IMR-90 (cell line): ENCODE data around the gene SLC35G1. TPM values are rescaled to one million over a fixed set of nuclear protein-coding genes. Genes with fewer than 3 reads are reported as not detected.

Experiments
- ATAC-seq: fragments of 200-7000 bp; cut with Tn5 transposase; 2 replicates; pipeline ENCODE4 v1.9.1; 2020; ENCODE audit warnings: low read depth, mild to moderate bottlenecking, moderate library complexity
- BruUV-seq: library from RNA; stranded (reverse); fragments of 400-500 nt; replicated peaks from 2 replicates; lab custom pipeline; 2021; lab: Mats Ljungman, UMichigan
- CTCF ChIA-PET: fragments of 300-600 bp; formaldehyde crosslinking; extraction: SDS; loops from one replicate; lab custom pipeline; 2021; ENCODE audit warnings: antibody characterized with exemption; lab: Yijun Ruan, JAX
- POLR2A ChIA-PET: fragments of 300-600 bp; sonication (Branson Sonifier 250); formaldehyde crosslinking; loops from one replicate; lab custom pipeline; 2022; ENCODE audit warnings: antibody characterized with exemption; ENCODE audit not compliant: unreplicated experiment; lab: Charles Lee
- DNase-seq: peaks from one replicate; pipeline ENCODE4 v3.0.0; 2013
- H2AFZ ChIP-seq: replicated peaks from 2 replicates; pipeline ENCODE3; 2013; ENCODE audit warnings: low read length, mild to moderate bottlenecking; ENCODE audit not compliant: poor library complexity
- H2AK5ac ChIP-seq: 2 replicates; pipeline ENCODE4 v1.6.1; 2013; ENCODE audit warnings: low read depth, low read length, inconsistent platforms
- H2AK9ac ChIP-seq: replicated peaks from 2 replicates; pipeline ENCODE3; 2013; ENCODE audit warnings: mild to moderate bottlenecking, low read depth, low read length, moderate library complexity; ENCODE audit not compliant: poor library complexity
- H2BK120ac ChIP-seq: 2 replicates; pipeline ENCODE4 v1.6.1; 2013; ENCODE audit warnings: low read depth, low read length, inconsistent platforms
- H2BK15ac ChIP-seq: 3 replicates; pipeline ENCODE4 v1.6.1; 2013; ENCODE audit warnings: low read depth, low read length, inconsistent platforms
- H2BK20ac ChIP-seq: 2 replicates; pipeline ENCODE4 v1.6.1; 2013; ENCODE audit warnings: low read depth, mild to moderate bottlenecking, inconsistent platforms, low read length, moderate library complexity
- H2BK5ac ChIP-seq: 2 replicates; pipeline ENCODE4 v1.6.1; 2013; ENCODE audit warnings: mild to moderate bottlenecking, low read depth, low read length, inconsistent platforms; ENCODE audit not compliant: poor library complexity, severe bottlenecking
- H3K14ac ChIP-seq: replicated peaks from 2 replicates; pipeline ENCODE4 v1.6.1; 2013; ENCODE audit warnings: low read depth, low read length, inconsistent platforms
- H3K18ac ChIP-seq: 2 replicates; pipeline ENCODE4 v1.6.1; 2013; ENCODE audit warnings: low read depth, low read length, control low read depth
- H3K23ac ChIP-seq: 2 replicates; pipeline ENCODE4 v1.6.1; 2013; ENCODE audit warnings: low read depth, low read length, inconsistent platforms
- H3K27ac ChIP-seq: 2 replicates; pipeline ENCODE4 v1.5.1; 2013; ENCODE audit warnings: mild to moderate bottlenecking, control low read depth, low read length; ENCODE audit not compliant: insufficient read depth
- H3K27me3 ChIP-seq: 2 replicates; pipeline ENCODE4 v1.6.1; 2013; ENCODE audit warnings: low read length; ENCODE audit not compliant: control insufficient read depth, insufficient read depth
- H3K36me3 ChIP-seq: 2 replicates; pipeline ENCODE4 v1.6.1; 2013; ENCODE audit warnings: low read length, mixed read lengths; ENCODE audit not compliant: control insufficient read depth, insufficient read depth
- H3K4ac ChIP-seq: 2 replicates; pipeline ENCODE4 v1.6.1; 2013; ENCODE audit warnings: low read depth, low read length, inconsistent platforms
- H3K4me1 ChIP-seq: 2 replicates; pipeline ENCODE4 v1.6.1; 2013; ENCODE audit warnings: low read length, mixed read lengths; ENCODE audit not compliant: control insufficient read depth, insufficient read depth
- H3K4me2 ChIP-seq: 2 replicates; pipeline ENCODE4 v1.6.1; 2013; ENCODE audit warnings: low read depth, mild to moderate bottlenecking, control low read depth, low read length, moderate library complexity
- H3K4me3 ChIP-seq: 2 replicates; pipeline ENCODE4 v1.5.1; 2013; ENCODE audit warnings: low read depth, mild to moderate bottlenecking, control low read depth, low read length, moderate library complexity; ENCODE audit not compliant: insufficient read depth
- H3K56ac ChIP-seq: 2 replicates; pipeline ENCODE4 v1.6.1; 2013; ENCODE audit warnings: low read length, inconsistent platforms; ENCODE audit not compliant: insufficient read depth; ENCODE audit errors: extremely low read depth
- H3K79me1 ChIP-seq, 2 experiments: 2 replicates each; pipeline ENCODE4 v1.6.1; 2013; ENCODE audit warnings: low read length in 2 of 2, inconsistent platforms in 1 of 2, low read depth in 1 of 2
- H3K9ac ChIP-seq: 2 replicates; pipeline ENCODE4 v1.6.1; 2013; ENCODE audit warnings: low read depth, low read length, control low read depth
- H3K9me1 ChIP-seq: 2 replicates; pipeline ENCODE4 v1.6.1; 2013; ENCODE audit warnings: low read length, inconsistent platforms; ENCODE audit not compliant: insufficient read depth
- H3K9me3 ChIP-seq: 2 replicates; pipeline ENCODE4 v1.6.1; 2013; ENCODE audit warnings: low read length; ENCODE audit not compliant: control insufficient read depth, insufficient read depth
- H4K20me1 ChIP-seq: 2 replicates; pipeline ENCODE4 v1.6.1; 2013; ENCODE audit warnings: low read length, inconsistent platforms; ENCODE audit not compliant: insufficient read depth
- H4K5ac ChIP-seq: 2 replicates; pipeline ENCODE4 v1.6.1; 2013; ENCODE audit warnings: mild to moderate bottlenecking, low read depth, low read length, control low read depth
- H4K8ac ChIP-seq, 2 experiments: 2 replicates each; pipeline ENCODE4 v1.6.1; 2013; ENCODE audit warnings: low read depth in 2 of 2, low read length in 2 of 2, control low read depth in 1 of 2, inconsistent platforms in 1 of 2
- H4K91ac ChIP-seq: 2 replicates; pipeline ENCODE4 v1.6.1; 2013; ENCODE audit warnings: low read depth, low read length, inconsistent platforms; ENCODE audit not compliant: insufficient read depth
- MXI1 ChIP-seq: IDR thresholded peaks from 2 replicates; pipeline ENCODE4 v1.6.1; 2012; ENCODE audit warnings: low read depth, mild to moderate bottlenecking, low read length, moderate library complexity, borderline replicate concordance
- WGBS, 2 experiments: methylation state at CpG; one replicate each; pipeline versions ENCODE4 v1.1.5 to v1.1.7; 2013; ENCODE audit warnings: missing lambda C conversion rate in 2 of 2; ENCODE audit not compliant: insufficient read length in 1 of 2; ENCODE audit errors: extremely low coverage in 2 of 2; 5-methylcytosine and 5-hydroxymethylcytosine counted together
- dilution Hi-C: fragments of 300-500 bp; cut with HindIII; formaldehyde crosslinking; loops from one replicate; pipeline ENCODE4 v1.14.3; 2018; ENCODE audit warnings: low sequenced_read_pairs; ENCODE audit not compliant: unreplicated experiment
- in situ Hi-C: fragments of 300-500 bp; cut with MboI; formaldehyde crosslinking; loops from 3 replicates; pipeline ENCODE4 v1.14.3; 2019; ENCODE audit warnings: low sequenced_read_pairs, inconsistent platforms, mixed read lengths
- intact Hi-C: fragments of 100-400 bp; cut with micrococcal nuclease; formaldehyde crosslinking; loops from 2 replicates; pipeline ENCODE4 v1.10.0; 2022
- polyA plus RNA-seq, 3 experiments: library from polyadenylated mRNA; depleted of rRNA; stranded (reverse); fragments of >200 nt; gene quantifications; 2 replicates each; pipeline ENCODE4 v1.2.3, GENCODE V29; 2012; ENCODE audit warnings: low replicate concordance in 1 of 3
- total RNA-seq: library from RNA; depleted of rRNA; stranded (reverse); fragments of >200 nt; gene quantifications from 2 replicates; pipeline ENCODE4 v1.2.3, GENCODE V29; 2012

SLC35G1 gene
- total and polyA plus RNA-seq, 2 of the 4 experiments (the other 2 are of a cell fraction): 2.7 to 3.7 TPM

DNA sequence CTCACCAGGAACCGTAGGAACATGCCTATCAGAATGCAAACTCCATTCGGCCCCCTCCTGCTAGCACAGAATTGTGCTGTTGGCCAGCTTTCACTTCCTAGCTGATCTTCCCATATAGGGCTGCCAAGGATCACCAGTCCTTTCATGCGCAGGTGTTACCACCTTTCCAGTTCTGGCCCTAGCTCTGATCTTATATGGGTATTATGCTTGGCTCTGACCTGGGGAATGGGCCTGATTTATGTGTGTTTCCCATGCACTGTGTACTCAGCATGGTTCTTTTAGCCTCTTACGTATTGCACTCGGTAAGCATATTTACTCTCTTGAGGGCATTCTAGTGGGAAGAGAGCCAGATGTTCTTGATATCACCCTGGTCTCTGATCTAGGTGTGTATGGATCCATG lies 11.1 kb downstream of the SLC35G1 start:
- no peak for DNase-seq
- H3K9me3 ChIP-seq: no peaks in the 10 kb centered on the region
- BruUV-seq: no TSS peak

More for the DNA sequence above, 11.1 kb downstream of the SLC35G1 start:
- Histone ChIP-seq H3K14ac (no peak overlapping the region), H2AK5ac (no peak overlapping the region), H3K4me1 (no peaks in the 10 kb centered on the region), H2AFZ (no peak overlapping the region), H2BK20ac (no peak overlapping the region), H4K91ac (no peak overlapping the region), H3K18ac (no peak overlapping the region), H3K56ac (no peak overlapping the region), H3K4me2 (no peak overlapping the region), H3K36me3 (peaks cover 6% of the 10 kb centered on the region; the same call in 1 of the 2 replicates), H2BK120ac (no peak overlapping the region), H2AK9ac (no peak overlapping the region), H2BK5ac (no peak overlapping the region), H3K9me1 (peaks cover 3% of the 10 kb centered on the region; the same call in 1 of the 2 replicates), H3K27me3 (no peaks in the 10 kb centered on the region), H3K79me1 (peaks cover 0 to 3% of the 10 kb centered on the region in 2 experiments; a peak in 1 of 4 replicates), H4K8ac (no peak overlapping the region), H3K23ac (no peak overlapping the region), H4K5ac (no peak overlapping the region), H2BK15ac (no peak overlapping the region), H3K27ac (no peak overlapping the region), H3K4ac (no peak overlapping the region), H4K20me1 (no peaks in the 10 kb centered on the region), H3K9ac (no peak overlapping the region), H3K4me3 (no peak overlapping the region)
- dilution Hi-C loops: no loop called here
- 83% methylated on average over 1 of the region's 5 CpGs; no CpG with 5 or more reads in 1 of the 2 experiments for WGBS, 2 experiments
- in situ Hi-C loops: loop anchor here (25.0 kb wide), 1 partner anchor 532 kb away; no protein-coding TSS in a partner anchor
- ATAC-seq: no peak
- intact Hi-C loops: no loop called here
- no peak for TF ChIP-seq MXI1
- CTCF ChIA-PET: no interaction called here
- POLR2A ChIA-PET: no interaction called here
